Nephron (organoid): ENCODE data around the gene TMCO6.
"Not testable (repeated sequence)": the region's sequence is repeated elsewhere in the genome, so short reads cannot be mapped to it uniquely, and the experiment has no call there.

ENCODE experiments used
- H3K27ac Mint-ChIP-seq, 3 experiments: 2 replicates each; pipeline ENCODE4 v1.8.0; 2020; ENCODE audit warnings: mixed read lengths in 3 of 3, mild to moderate bottlenecking in 2 of 3, moderate library complexity in 1 of 3
- H3K27me3 Mint-ChIP-seq: 2 replicates; pipeline ENCODE4 v1.8.0; 2021; ENCODE audit warnings: low read depth, mild to moderate bottlenecking, moderate library complexity, mixed read lengths
- H3K36me3 Mint-ChIP-seq: 2 replicates; pipeline ENCODE4 v1.8.0; 2020; ENCODE audit warnings: low read depth, mixed read lengths
- H3K4me1 Mint-ChIP-seq: 2 replicates; pipeline ENCODE4 v1.8.0; 2020; ENCODE audit warnings: mixed read lengths
- H3K4me3 Mint-ChIP-seq, 3 experiments: 2 replicates each; pipeline ENCODE4 v1.8.0; 2020; ENCODE audit warnings: mild to moderate bottlenecking in 3 of 3, mixed read lengths in 3 of 3, moderate library complexity in 2 of 3
- H3K9me3 Mint-ChIP-seq: 2 replicates; pipeline ENCODE4 v1.8.0; 2020; ENCODE audit warnings: mixed read lengths
- CTCF ChIP-seq, 3 experiments: fragments of 200-600 bp; sonication (generic); IDR thresholded peaks; one replicate each; pipeline ENCODE4 v1.5.0; 2021; ENCODE audit warnings: antibody characterized with exemption in 3 of 3; ENCODE audit not compliant: unreplicated experiment in 3 of 3

The TMCO6 gene

GRCh38 chr5:140596321-140596741 lies 42.9 kb upstream of the TMCO6 start:
- H3K27me3 Mint-ChIP-seq: peaks cover 23% of the 10 kb centered on the region
- no peaks in the 10 kb centered on the region for H3K36me3 Mint-ChIP-seq
- TF ChIP-seq CTCF (IDR thresholded peaks at IDR 0.05; ENCODE audit: unreplicated experiment in 3 of 3): no peak
- no peak overlapping the region for H3K4me3 Mint-ChIP-seq
- H3K4me1 Mint-ChIP-seq: no peaks in the 10 kb centered on the region
- no peaks in the 10 kb centered on the region for H3K9me3 Mint-ChIP-seq
- H3K27ac Mint-ChIP-seq: no peak overlapping the region

- no peak for TF ChIP-seq CTCF (IDR thresholded peaks at IDR 0.05; ENCODE audit: unreplicated experiment in 3 of 3)
- H3K27ac Mint-ChIP-seq: no peak overlapping the region
- H3K4me1 Mint-ChIP-seq: no peaks in the 10 kb centered on the region
- H3K4me3 Mint-ChIP-seq: no peak overlapping the region
- no peaks in the 10 kb centered on the region for H3K36me3 Mint-ChIP-seq
- H3K27me3 Mint-ChIP-seq: peaks cover 23% of the 10 kb centered on the region
- H3K9me3 Mint-ChIP-seq: no peaks in the 10 kb centered on the region
Measured at GRCh38 chr5:140598836-140599235, 40.4 kb upstream of the TMCO6 start.

GRCh38 chr5:140600096-140600495 lies 39.2 kb upstream of the TMCO6 start:
- H3K9me3 Mint-ChIP-seq: no peaks in the 10 kb centered on the region
- TF ChIP-seq CTCF (IDR thresholded peaks at IDR 0.05; ENCODE audit: unreplicated experiment in 3 of 3): no peak
- H3K27me3 Mint-ChIP-seq: peaks cover 18% of the 10 kb centered on the region
- no peak overlapping the region for H3K27ac Mint-ChIP-seq
- no peaks in the 10 kb centered on the region for H3K36me3 Mint-ChIP-seq
- no peaks in the 10 kb centered on the region for H3K4me1 Mint-ChIP-seq
- no peak overlapping the region for H3K4me3 Mint-ChIP-seq

- Mint-ChIP-seq H3K4me3 (no peak overlapping the region), H3K9me3 (no peaks in the 10 kb centered on the region), H3K36me3 (no peaks in the 10 kb centered on the region), H3K27ac (no peak overlapping the region), H3K27me3 (peaks cover 15% of the 10 kb centered on the region), H3K4me1 (no peaks in the 10 kb centered on the region)
- TF ChIP-seq CTCF (IDR thresholded peaks at IDR 0.05; ENCODE audit: unreplicated experiment in 3 of 3): no peak
Measured at GRCh38 chr5:140602147-140602546, 37.1 kb upstream of the TMCO6 start.

GRCh38 chr5:140603446-140603698 lies 35.9 kb upstream of the TMCO6 start:
- H3K4me1 Mint-ChIP-seq, H3K9me3 Mint-ChIP-seq, H3K4me3 Mint-ChIP-seq, H3K36me3 Mint-ChIP-seq, H3K27ac Mint-ChIP-seq: not testable (repeated sequence)
- peaks cover 12% of the 10 kb centered on the region for H3K27me3 Mint-ChIP-seq

- peaks cover 10% of the 10 kb centered on the region for H3K27me3 Mint-ChIP-seq
- TF ChIP-seq CTCF (IDR thresholded peaks at IDR 0.05; ENCODE audit: unreplicated experiment in 3 of 3): no peak
- no peaks in the 10 kb centered on the region for H3K4me1 Mint-ChIP-seq
- no peak overlapping the region for H3K27ac Mint-ChIP-seq
- no peaks in the 10 kb centered on the region for H3K36me3 Mint-ChIP-seq
- H3K9me3 Mint-ChIP-seq: no peaks in the 10 kb centered on the region
- H3K4me3 Mint-ChIP-seq: no peak overlapping the region
Measured at GRCh38 chr5:140603734-140604133, 35.5 kb upstream of the TMCO6 start.

GRCh38 chr5:140605879-140606278 lies 33.4 kb upstream of the TMCO6 start:
- Mint-ChIP-seq H3K27me3 (peaks cover 9% of the 10 kb centered on the region), H3K27ac (no peak overlapping the region), H3K9me3 (no peaks in the 10 kb centered on the region), H3K4me1 (no peaks in the 10 kb centered on the region), H3K4me3 (no peak overlapping the region), H3K36me3 (no peaks in the 10 kb centered on the region)
- TF ChIP-seq CTCF (IDR thresholded peaks at IDR 0.05; ENCODE audit: unreplicated experiment in 3 of 3): no peak
